ENCODE measurements around the gene LRRC7.
"Not testable (repeated sequence)": the region's sequence is repeated elsewhere in the genome, so short reads cannot be mapped to it uniquely, and the experiment has no call there.

LRRC7 gene

DNA sequence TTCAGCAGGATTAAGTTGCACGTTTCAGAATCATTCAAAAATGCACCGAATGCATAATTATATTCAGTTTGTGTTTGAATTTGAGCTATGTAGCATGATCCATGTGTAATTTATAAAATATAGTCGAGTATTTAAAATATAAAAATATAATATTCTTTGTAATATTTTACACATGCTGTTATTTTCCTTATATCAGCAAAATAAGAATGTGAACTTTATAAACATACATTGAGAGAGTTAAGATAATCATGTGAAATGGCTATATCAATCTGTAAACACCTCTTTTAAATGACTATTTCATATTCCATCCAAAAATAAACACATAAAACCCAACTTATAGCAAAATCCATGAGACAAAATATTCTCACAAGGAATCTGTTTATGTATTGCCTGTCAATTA is 303.7 kb downstream of the LRRC7 start:
- H3K4me3 ChIP-seq, result no peak overlapping the region
- TF ChIP-seq, protein P1, sequence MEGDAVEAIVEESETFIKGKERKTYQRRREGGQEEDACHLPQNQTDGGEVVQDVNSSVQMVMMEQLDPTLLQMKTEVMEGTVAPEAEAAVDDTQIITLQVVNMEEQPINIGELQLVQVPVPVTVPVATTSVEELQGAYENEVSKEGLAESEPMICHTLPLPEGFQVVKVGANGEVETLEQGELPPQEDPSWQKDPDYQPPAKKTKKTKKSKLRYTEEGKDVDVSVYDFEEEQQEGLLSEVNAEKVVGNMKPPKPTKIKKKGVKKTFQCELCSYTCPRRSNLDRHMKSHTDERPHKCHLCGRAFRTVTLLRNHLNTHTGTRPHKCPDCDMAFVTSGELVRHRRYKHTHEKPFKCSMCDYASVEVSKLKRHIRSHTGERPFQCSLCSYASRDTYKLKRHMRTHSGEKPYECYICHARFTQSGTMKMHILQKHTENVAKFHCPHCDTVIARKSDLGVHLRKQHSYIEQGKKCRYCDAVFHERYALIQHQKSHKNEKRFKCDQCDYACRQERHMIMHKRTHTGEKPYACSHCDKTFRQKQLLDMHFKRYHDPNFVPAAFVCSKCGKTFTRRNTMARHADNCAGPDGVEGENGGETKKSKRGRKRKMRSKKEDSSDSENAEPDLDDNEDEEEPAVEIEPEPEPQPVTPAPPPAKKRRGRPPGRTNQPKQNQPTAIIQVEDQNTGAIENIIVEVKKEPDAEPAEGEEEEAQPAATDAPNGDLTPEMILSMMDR (IDR thresholded peaks at IDR 0.05), result no peak
- no peak overlapping the region for H3K27ac ChIP-seq
- no peak for DNase-seq (ENCODE audit: low spot score)

DNA sequence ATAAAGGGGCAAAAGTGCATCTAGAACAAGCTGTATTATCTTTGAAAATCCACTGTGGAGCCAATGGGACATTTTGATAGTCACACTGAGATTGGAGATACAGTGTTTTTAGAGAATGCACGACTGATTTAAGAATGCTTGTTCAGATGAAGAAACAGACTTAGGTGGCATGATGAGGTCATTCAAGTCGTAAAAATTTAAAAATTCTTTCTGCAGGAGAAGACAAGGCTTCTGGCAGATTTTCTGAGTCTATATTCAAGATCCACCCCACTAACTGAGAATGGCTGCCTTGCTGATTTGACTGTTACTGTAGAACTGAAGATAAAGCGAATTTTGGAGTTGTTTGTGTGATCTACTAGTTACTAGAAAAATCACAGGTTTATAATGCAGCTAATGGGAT is 310.6 kb downstream of the LRRC7 start:
- Histone ChIP-seq H3K4me3 (no peak overlapping the region), H3K27ac (no peak overlapping the region)
- no peak for DNase-seq (ENCODE audit: low spot score)
- TF ChIP-seq, protein P1 (IDR thresholded peaks at IDR 0.05), result no peak

DNA sequence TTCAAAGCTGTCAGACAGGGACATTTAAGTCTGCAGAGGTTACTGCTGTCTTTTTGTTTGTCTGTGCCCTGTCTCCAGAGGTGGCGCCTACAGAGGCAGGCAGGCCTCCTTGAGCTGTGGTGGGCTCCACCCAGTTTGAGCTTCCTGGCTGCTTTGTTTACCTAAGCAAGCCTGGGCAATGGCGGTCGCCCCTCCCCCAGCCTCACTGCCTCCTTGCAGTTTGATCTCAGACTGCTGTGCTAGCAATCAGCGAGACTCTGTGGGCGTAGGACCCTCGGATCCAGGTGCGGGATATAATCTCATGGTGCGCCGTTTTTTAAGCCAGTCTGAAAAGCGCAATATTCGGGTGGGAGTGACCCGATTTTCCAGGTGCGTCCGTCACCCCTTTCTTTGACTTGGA is 320.3 kb downstream of the LRRC7 start:
- DNase-seq (ENCODE audit: low spot score); H3K27ac ChIP-seq; H3K4me3 ChIP-seq: not testable (repeated sequence)

DNA sequence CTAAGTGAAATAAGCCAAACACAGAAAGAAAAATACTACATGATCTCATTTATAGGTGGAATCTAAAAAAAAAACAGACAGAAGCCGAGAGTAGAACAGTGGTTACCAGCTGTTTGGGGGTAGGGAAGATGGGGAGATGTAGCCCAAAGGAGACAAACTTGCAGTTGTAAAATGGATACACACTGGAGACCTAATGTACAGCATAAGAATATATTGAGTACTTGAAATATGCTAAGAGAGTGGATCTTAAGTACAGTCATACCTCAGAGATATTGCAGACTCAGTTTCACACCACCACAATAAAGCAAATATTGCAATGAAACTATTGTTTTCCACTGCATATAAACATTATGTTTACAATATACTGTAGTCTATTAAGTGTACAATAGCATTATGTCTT is 320.9 kb downstream of the LRRC7 start:
- DNase-seq (ENCODE audit: low spot score), result no peak
- TF ChIP-seq, protein P1 (IDR thresholded peaks at IDR 0.05), result no peak
- H3K27ac ChIP-seq, result no peak overlapping the region
- H3K4me3 ChIP-seq, result no peak overlapping the region

DNA sequence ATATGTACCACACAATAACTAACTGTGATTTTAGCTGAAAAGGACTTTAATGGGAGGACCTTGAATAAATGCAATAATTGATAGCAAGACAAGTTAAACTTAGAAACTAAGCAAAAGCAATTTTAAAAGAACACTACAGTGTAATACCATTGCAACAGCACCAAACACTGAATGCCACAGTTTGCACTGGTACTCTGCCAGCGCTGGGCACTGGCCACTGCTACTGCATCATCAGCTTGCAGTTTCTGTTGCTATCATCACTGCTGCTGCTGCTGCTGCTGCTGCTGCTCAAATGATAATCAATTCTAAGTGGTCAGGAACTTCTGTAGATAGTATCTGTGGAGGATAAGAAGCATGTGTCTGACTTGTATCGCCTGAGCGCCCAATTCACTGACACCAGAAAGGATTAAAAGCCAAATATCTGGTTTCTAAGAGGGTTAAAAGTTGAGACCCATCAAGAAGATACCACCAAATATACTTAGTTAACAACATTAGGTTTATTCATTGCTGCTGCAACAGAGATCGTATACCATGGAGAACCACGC is 330.8 kb downstream of the LRRC7 start:
- DNase-seq (ENCODE audit: low spot score), result no peak
- TF ChIP-seq, protein P1 (IDR thresholded peaks at IDR 0.05), result no peak
- Histone ChIP-seq H3K4me3 (no peak overlapping the region), H3K27ac (no peak overlapping the region)

DNA sequence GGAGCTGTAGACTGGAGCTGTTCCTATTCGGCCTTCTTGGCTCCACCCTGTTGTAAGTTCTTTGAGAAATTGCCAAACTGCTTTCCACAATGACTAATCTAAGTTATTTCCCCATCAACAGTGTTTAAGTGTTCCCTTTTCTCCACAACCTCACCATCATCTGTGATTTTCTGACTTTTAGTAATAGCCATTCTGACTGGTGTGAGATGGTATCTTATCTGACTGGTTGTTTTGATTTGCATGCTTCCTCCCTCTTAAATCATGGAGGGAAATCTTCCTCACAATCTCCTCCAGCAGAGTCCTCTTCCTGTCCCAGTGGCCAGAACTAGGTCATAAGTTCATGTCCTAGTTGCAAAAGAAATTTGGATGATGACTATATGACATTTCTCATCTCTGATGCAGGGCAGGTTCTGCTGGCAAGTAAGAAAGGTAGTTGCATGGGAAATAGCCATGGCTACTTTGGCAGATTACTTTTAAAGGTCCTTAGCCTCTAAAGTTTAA is 343.6 kb downstream of the LRRC7 start:
- TF ChIP-seq, protein P1 (IDR thresholded peaks at IDR 0.05), result no peak
- no peak overlapping the region for H3K4me3 ChIP-seq
- no peak for DNase-seq (ENCODE audit: low spot score)
- H3K27ac ChIP-seq, result peak overlapping the region in 1 of 2 donors; percentile 8

DNA sequence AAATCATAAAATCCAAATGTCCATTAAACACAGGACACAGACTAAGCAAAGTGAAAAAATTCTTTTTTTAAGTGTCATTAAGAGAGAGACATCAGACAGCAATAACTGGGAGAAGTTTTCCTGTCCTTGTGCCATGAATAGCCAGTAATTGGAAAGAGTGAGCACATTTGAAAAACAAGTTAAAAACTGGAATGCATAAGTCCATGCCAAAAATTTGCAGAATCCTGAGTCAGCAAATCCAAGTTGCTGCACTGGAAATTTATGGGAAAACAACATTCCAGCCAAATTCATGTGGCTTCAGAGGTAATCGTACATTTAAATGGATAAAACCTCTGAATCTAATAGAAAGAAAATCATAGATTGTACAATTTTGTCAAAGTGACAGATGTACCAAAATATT is 346.3 kb downstream of the LRRC7 start:
- TF ChIP-seq, protein P1 (IDR thresholded peaks at IDR 0.05), result no peak
- no peak overlapping the region for H3K27ac ChIP-seq
- DNase-seq (ENCODE audit: low spot score), result no peak
- H3K4me3 ChIP-seq, result no peak overlapping the region

Measured in coronary artery (tissue), 2 donors.